ENCODE measurements around the gene CHMP3. TPM values are rescaled to one million over a fixed set of nuclear protein-coding genes. Genes with fewer than 3 reads are reported as not detected.

The CHMP3 gene
- polyA plus RNA-seq, 1 donor from 2014 or later, result 31.8 TPM

- H3K4me2 ChIP-seq (ENCODE audit: low read length), result no peak overlapping the region
- no peaks in the 10 kb centered on the region for H3K9me2 ChIP-seq (ENCODE audit: insufficient read depth, low read length)
- no peaks in the 10 kb centered on the region for H3F3A ChIP-seq (ENCODE audit: insufficient read depth, low read length, poor library complexity, severe bottlenecking)
- no peak overlapping the region for H3K27ac ChIP-seq (ENCODE audit: low read length)
- no peak overlapping the region for H3K9ac ChIP-seq (ENCODE audit: low read length)
- H3K79me2 ChIP-seq (replicated peaks; ENCODE audit: insufficient read depth, low read length), result no peaks in the 10 kb centered on the region
- no peak for TF ChIP-seq POLR2AphosphoS5 (IDR thresholded peaks at IDR 0.05)
- TF ChIP-seq RAD21 (conservative IDR thresholded peaks at IDR 0.05), result no peak
- no peak for TF ChIP-seq TAF1 (IDR thresholded peaks at IDR 0.05; ENCODE audit: low read depth)
- TF ChIP-seq CTCF (IDR thresholded peaks at IDR 0.05; ENCODE audit: poor library complexity, severe bottlenecking), result peak; percentile 17
- no peak for TF ChIP-seq EP300 (conservative IDR thresholded peaks at IDR 0.05; ENCODE audit: poor library complexity, severe bottlenecking)
- no peak for TF ChIP-seq MXI1 (conservative IDR thresholded peaks at IDR 0.05; ENCODE audit: poor library complexity, severe bottlenecking)
- no peaks in the 10 kb centered on the region for H3K27me3 ChIP-seq (ENCODE audit: insufficient read depth, low read depth, low read length)
- H3K9me3 ChIP-seq (ENCODE audit: low read length), result no peaks in the 10 kb centered on the region
- H3K4me3 ChIP-seq (ENCODE audit: low read length), result no peak overlapping the region
- no peak overlapping the region for H2AFZ ChIP-seq (ENCODE audit: low read depth, low read length)
- no peaks in the 10 kb centered on the region for H3K36me3 ChIP-seq (ENCODE audit: insufficient read depth, low read length)
- H4K20me1 ChIP-seq (ENCODE audit: insufficient read depth), result no peaks in the 10 kb centered on the region
These were observed 44.8 kb downstream of the CHMP3 start for GRCh38 chr2:86518481-86518880.

- H3K27me3 ChIP-seq (ENCODE audit: insufficient read depth, low read depth, low read length), result no peaks in the 10 kb centered on the region
- TF ChIP-seq CTCF (IDR thresholded peaks at IDR 0.05; ENCODE audit: poor library complexity, severe bottlenecking) (no peak), EZH2 (IDR thresholded peaks at IDR 0.05; ENCODE audit: borderline replicate concordance, insufficient read depth, low read length, poor library complexity, severe bottlenecking) (no peak), TAF1 (IDR thresholded peaks at IDR 0.05; ENCODE audit: low read depth) (no peak), SMC3 (conservative IDR thresholded peaks at IDR 0.05; ENCODE audit: poor library complexity) (no peak), EP300 (conservative IDR thresholded peaks at IDR 0.05; ENCODE audit: poor library complexity, severe bottlenecking) (no peak), POLR2AphosphoS5 (IDR thresholded peaks at IDR 0.05) (no peak), REST (IDR thresholded peaks at IDR 0.05; ENCODE audit: borderline replicate concordance) (no peak), MXI1 (conservative IDR thresholded peaks at IDR 0.05; ENCODE audit: poor library complexity, severe bottlenecking) (no peak), RAD21 (conservative IDR thresholded peaks at IDR 0.05) (no peak)
These were observed 49.1 kb downstream of the CHMP3 start for GRCh38 chr2:86513948-86514660.

More at GRCh38 chr2:86513948-86514660, 49.1 kb downstream of the CHMP3 start:
- Histone ChIP-seq H3K9me3 (ENCODE audit: low read length) (no peaks in the 10 kb centered on the region), H3K36me3 (ENCODE audit: insufficient read depth, low read length) (no peaks in the 10 kb centered on the region), H3K9me2 (ENCODE audit: insufficient read depth, low read length) (no peaks in the 10 kb centered on the region), H3K9ac (ENCODE audit: low read length) (no peak overlapping the region), H3K4me2 (ENCODE audit: low read length) (no peak overlapping the region), H3F3A (ENCODE audit: insufficient read depth, low read length, poor library complexity, severe bottlenecking) (no peaks in the 10 kb centered on the region), H3K79me2 (replicated peaks; ENCODE audit: insufficient read depth, low read length) (no peaks in the 10 kb centered on the region), H2AFZ (ENCODE audit: low read depth, low read length) (no peak overlapping the region), H3K4me3 (ENCODE audit: low read length) (no peak overlapping the region), H4K20me1 (ENCODE audit: insufficient read depth) (no peaks in the 10 kb centered on the region), H3K27ac (ENCODE audit: low read length) (no peak overlapping the region)

All from neural cell (in vitro differentiated cells).